ENCODE measurements around the gene MACROD2.

Gene MACROD2

GRCh38 chr20:14799545-14800216 lies 804.4 kb downstream of the MACROD2 start:
- H3K4me3 ChIP-seq (ENCODE audit: low read depth, low read length): no peak overlapping the region
- no peak for TF ChIP-seq CTCF (IDR thresholded peaks at IDR 0.05; ENCODE audit: low read depth, low read length, missing control alignments)
- in situ Hi-C loops (cut with HindIII; ENCODE audit: low sequenced_read_pairs): no loop called here

DNA sequence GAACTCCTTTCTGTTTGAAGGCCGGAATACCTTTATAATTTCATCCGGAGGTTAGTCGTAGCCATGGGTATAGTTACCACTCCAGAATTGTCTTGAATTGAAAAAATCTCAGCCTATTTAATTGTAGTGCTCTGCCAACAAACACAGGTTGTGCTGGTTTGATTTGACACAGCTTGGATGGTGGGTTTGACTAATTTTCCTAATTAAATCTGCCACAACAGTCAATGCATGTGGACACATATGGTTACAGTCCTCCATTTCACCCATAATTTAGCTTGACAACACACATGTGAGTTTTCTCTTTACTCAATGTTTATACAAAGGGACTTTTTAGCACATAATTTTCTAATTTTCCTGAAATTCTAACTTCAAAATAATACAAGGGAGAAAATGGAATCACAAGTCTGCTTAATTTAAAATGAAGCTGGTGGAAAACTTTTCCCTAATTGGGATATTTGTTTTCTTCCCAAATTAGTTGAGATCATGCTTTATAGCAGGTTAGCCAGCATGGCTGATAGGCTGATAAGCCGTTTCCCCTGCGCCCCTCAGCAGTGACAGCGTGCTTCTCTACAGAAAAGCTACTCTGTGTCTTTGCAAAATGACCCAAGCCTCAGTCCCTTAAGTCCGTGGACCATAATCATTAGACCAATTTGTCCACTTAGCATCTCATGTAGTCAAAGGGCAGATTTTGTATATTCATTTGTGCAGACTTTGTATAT lies 805.5 kb downstream of the MACROD2 start:
- DNase-seq (ENCODE audit: low read depth): no peak
- H3K4me3 ChIP-seq (ENCODE audit: low read depth, low read length): no peak overlapping the region
- no peak for TF ChIP-seq CTCF (IDR thresholded peaks at IDR 0.05; ENCODE audit: low read depth, low read length, missing control alignments)
- in situ Hi-C loops (cut with HindIII; ENCODE audit: low sequenced_read_pairs): no loop called here

More at GRCh38 chr20:14799545-14800216, 804.4 kb downstream of the MACROD2 start:
- DNase-seq (ENCODE audit: low read depth): no peak

GRCh38 chr20:14801591-14802325 lies 806.4 kb downstream of the MACROD2 start:
- DNase-seq (ENCODE audit: low read depth): no peak
- no peak overlapping the region for H3K4me3 ChIP-seq (ENCODE audit: low read depth, low read length)
- in situ Hi-C loops (cut with HindIII; ENCODE audit: low sequenced_read_pairs): no loop called here
- no peak for TF ChIP-seq CTCF (IDR thresholded peaks at IDR 0.05; ENCODE audit: low read depth, low read length, missing control alignments)

DNA sequence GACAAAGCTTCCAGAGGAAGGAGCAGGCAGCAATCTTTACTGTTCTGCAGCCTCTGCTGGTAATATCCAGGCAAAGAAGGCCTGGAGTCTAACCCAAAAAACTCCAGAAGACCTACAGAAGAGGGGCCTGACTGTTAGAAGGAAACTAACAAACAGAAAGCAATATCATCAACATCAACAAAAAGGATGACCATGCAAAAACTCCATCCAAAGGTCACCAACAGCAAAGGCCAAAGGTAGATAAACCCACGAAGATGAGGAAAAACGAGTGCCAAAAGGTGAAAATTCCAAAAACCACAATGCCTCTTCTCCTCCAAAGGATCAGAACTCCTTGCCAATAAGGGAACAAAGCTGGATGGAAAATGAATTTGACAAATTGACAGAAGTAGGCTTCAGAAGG lies 811.9 kb downstream of the MACROD2 start:
- no peak overlapping the region for H3K4me3 ChIP-seq (ENCODE audit: low read depth, low read length)
- no peak for TF ChIP-seq CTCF (IDR thresholded peaks at IDR 0.05; ENCODE audit: low read depth, low read length, missing control alignments)
- in situ Hi-C loops (cut with HindIII; ENCODE audit: low sequenced_read_pairs): no loop called here
- DNase-seq (ENCODE audit: low read depth): no peak

- no peak overlapping the region for H3K4me3 ChIP-seq (ENCODE audit: low read depth, low read length)
- DNase-seq (ENCODE audit: low read depth): no peak
- in situ Hi-C loops (cut with HindIII; ENCODE audit: low sequenced_read_pairs): no loop called here
- TF ChIP-seq CTCF (IDR thresholded peaks at IDR 0.05; ENCODE audit: low read depth, low read length, missing control alignments): no peak
Measured at GRCh38 chr20:14815340-14815739, 820.0 kb downstream of the MACROD2 start.

- no peak for TF ChIP-seq CTCF (IDR thresholded peaks at IDR 0.05; ENCODE audit: low read depth, low read length, missing control alignments)
- no peak for DNase-seq (ENCODE audit: low read depth)
- H3K4me3 ChIP-seq (ENCODE audit: low read depth, low read length): no peak overlapping the region
- in situ Hi-C loops (cut with HindIII; ENCODE audit: low sequenced_read_pairs): no loop called here
Measured at GRCh38 chr20:14816471-14816870, 821.2 kb downstream of the MACROD2 start.

Data from astrocyte of the cerebellum (primary cell).